SU-DHL-6 (cell line): ENCODE measurements around the gene SPINT1.

Experiments used
- H2AFZ ChIP-seq: fragments of 200-600 bp; sonication (generic); 2 replicates; pipeline ENCODE4 v1.6.1; 2014; ENCODE audit warnings: low read depth, mild to moderate bottlenecking, moderate library complexity, mixed read lengths, antibody characterized with exemption, low read length; ENCODE audit not compliant: severe bottlenecking
- H3F3A ChIP-seq: fragments of 200-600 bp; shearing (Covaris generic); 2 replicates; pipeline ENCODE4 v1.6.0; 2016; ENCODE audit warnings: antibody characterized with exemption, mild to moderate bottlenecking; ENCODE audit not compliant: insufficient read depth
- H3K27ac ChIP-seq: fragments of 200-600 bp; sonication (generic); 2 replicates; pipeline ENCODE4 v1.5.1; 2016; ENCODE audit warnings: low read depth, mild to moderate bottlenecking, low read length, moderate library complexity, mixed read lengths
- H3K27me3 ChIP-seq: fragments of 200-600 bp; sonication (generic), shearing (Covaris generic); 2 replicates; pipeline ENCODE4 v1.6.0; 2014; ENCODE audit warnings: mild to moderate bottlenecking, low read length
- H3K36me3 ChIP-seq: fragments of 200-600 bp; sonication (generic); 2 replicates; pipeline ENCODE4 v1.6.1; 2014; ENCODE audit warnings: mild to moderate bottlenecking, low read length, mixed read lengths
- H3K4me2 ChIP-seq: fragments of 300-600, 200-600 bp; shearing (Covaris generic), sonication (generic); 2 replicates; pipeline ENCODE4 v1.6.0; 2014; ENCODE audit warnings: low read length, low read depth, mild to moderate bottlenecking; ENCODE audit not compliant: poor library complexity, severe bottlenecking
- H3K4me3 ChIP-seq: fragments of 200-600 bp; sonication (generic); 2 replicates; pipeline ENCODE4 v1.5.1; 2014; ENCODE audit warnings: antibody characterized with exemption, low read length, mild to moderate bottlenecking, mixed read lengths; ENCODE audit not compliant: insufficient read depth, poor library complexity, severe bottlenecking
- H3K79me2 ChIP-seq: fragments of 200-600 bp; sonication (generic); 2 replicates; pipeline ENCODE4 v1.6.1; 2014; ENCODE audit warnings: mild to moderate bottlenecking, low read length, moderate library complexity; ENCODE audit not compliant: insufficient read depth
- H3K9ac ChIP-seq: fragments of 200-600 bp; sonication (generic); 2 replicates; pipeline ENCODE4 v1.7.0; 2014; ENCODE audit warnings: mild to moderate bottlenecking, low read length
- H3K9me2 ChIP-seq: fragments of 200-600 bp; sonication (generic); replicated peaks from 2 replicates; pipeline ENCODE4 v1.6.1; 2014; ENCODE audit warnings: low read length; ENCODE audit not compliant: insufficient read depth
- H3K9me3 ChIP-seq: fragments of 200-600 bp; sonication (generic); 2 replicates; pipeline ENCODE4 v1.6.1; 2014; ENCODE audit warnings: low read length, mixed read lengths; ENCODE audit not compliant: insufficient read depth
- H4K20me1 ChIP-seq: fragments of 200-600 bp; sonication (generic); 2 replicates; pipeline ENCODE4 v1.6.1; 2014; ENCODE audit warnings: low read depth, mild to moderate bottlenecking, antibody characterized with exemption, low read length, moderate library complexity, mixed read lengths
- CTCF ChIP-seq: fragments of 200-600 bp; sonication (generic); IDR thresholded peaks from one replicate; pipeline ENCODE4 v1.5.1; 2017; ENCODE audit warnings: antibody characterized with exemption, mild to moderate bottlenecking, low read length, moderate library complexity; ENCODE audit not compliant: insufficient read depth, poor library complexity, severe bottlenecking
- EZH2phosphoT487 ChIP-seq: fragments of 200-600 bp; sonication (generic), shearing (Covaris generic); conservative IDR thresholded peaks from 2 replicates; pipeline ENCODE4 v1.6.1; 2018; ENCODE audit warnings: mild to moderate bottlenecking, antibody characterized with exemption, low read length, moderate library complexity, mixed read lengths

SPINT1 gene

GRCh38 chr15:40891810-40892446, 48.1 kb downstream of the SPINT1 start:
- H2AFZ ChIP-seq: peak overlapping the region; percentile 56
- no peak overlapping the region for H3K4me2 ChIP-seq
- no peak for TF ChIP-seq EZH2phosphoT487
- peak; percentile 76 for TF ChIP-seq CTCF
- no peaks in the 10 kb centered on the region for H4K20me1 ChIP-seq
- H3K4me3 ChIP-seq: no peak overlapping the region
- no peaks in the 10 kb centered on the region for H3K9me2 ChIP-seq
- H3K27ac ChIP-seq: no peak overlapping the region
- peaks cover 12% of the 10 kb centered on the region; the same call in 1 of the 2 replicates for H3K79me2 ChIP-seq
- no peak overlapping the region for H3K9ac ChIP-seq
- H3K36me3 ChIP-seq: no peaks in the 10 kb centered on the region
- no peaks in the 10 kb centered on the region for H3K9me3 ChIP-seq
- H3F3A ChIP-seq: 0 out of 2 replicates have a peak, but pooled peaks cover 3% of the 10 kb centered on the region
- no peaks in the 10 kb centered on the region for H3K27me3 ChIP-seq

GRCh38 chr15:40892447-40893012, 48.7 kb downstream of the SPINT1 start:
- H3K4me3 ChIP-seq: no peak overlapping the region

DNA sequence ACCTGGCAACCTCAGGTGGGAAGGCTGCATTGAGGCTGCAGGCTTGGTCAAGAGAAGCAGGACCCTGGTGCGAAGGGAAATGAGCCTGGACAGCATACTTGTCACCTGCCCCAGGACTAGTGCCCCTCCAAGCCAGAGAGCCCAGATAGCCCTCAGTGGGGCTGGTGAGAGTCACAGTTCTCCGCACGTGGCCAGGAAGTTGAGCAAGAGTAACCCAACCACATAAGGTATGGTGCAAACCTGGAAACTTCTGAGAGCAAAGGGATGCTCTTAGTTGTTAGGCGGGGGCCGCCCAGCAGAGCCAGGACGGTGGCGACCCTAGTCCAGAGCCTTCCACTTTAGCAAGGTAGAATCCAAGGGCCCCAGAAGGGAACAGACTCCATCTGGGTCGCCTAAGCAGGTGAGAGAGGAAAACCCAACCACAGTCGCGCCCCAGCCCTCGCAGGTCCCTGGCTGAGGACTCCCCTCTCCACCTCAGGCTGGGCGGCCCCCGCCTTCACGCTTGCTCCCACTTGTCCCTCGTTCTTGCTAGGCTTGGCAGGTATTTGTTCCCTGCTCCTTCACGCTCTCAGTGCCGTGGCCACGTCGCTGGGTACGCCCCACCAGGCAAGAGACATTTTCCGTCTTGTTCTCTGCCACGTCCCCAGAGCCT, 49.3 kb downstream of the SPINT1 start:
- Histone ChIP-seq H3K27me3 (no peaks in the 10 kb centered on the region), H3K9ac (no peak overlapping the region), H3K36me3 (no peaks in the 10 kb centered on the region), H3K4me2 (no peak overlapping the region), H3F3A (0 out of 2 replicates have a peak, but pooled peaks cover 3% of the 10 kb centered on the region), H3K27ac (no peak overlapping the region), H3K9me3 (no peaks in the 10 kb centered on the region), H2AFZ (no peak overlapping the region), H4K20me1 (no peaks in the 10 kb centered on the region), H3K4me3 (no peak overlapping the region), H3K9me2 (no peaks in the 10 kb centered on the region), H3K79me2 (peaks cover 12% of the 10 kb centered on the region; the same call in 1 of the 2 replicates)
- TF ChIP-seq EZH2phosphoT487 (no peak), CTCF (no peak)

More at GRCh38 chr15:40892447-40893012, 48.7 kb downstream of the SPINT1 start:
- Histone ChIP-seq H4K20me1 (no peaks in the 10 kb centered on the region), H3K9me2 (no peaks in the 10 kb centered on the region), H3F3A (0 out of 2 replicates have a peak, but pooled peaks cover 3% of the 10 kb centered on the region), H2AFZ (no peak overlapping the region), H3K79me2 (peaks cover 12% of the 10 kb centered on the region; the same call in 1 of the 2 replicates), H3K36me3 (no peaks in the 10 kb centered on the region), H3K27me3 (no peaks in the 10 kb centered on the region), H3K9me3 (no peaks in the 10 kb centered on the region), H3K9ac (no peak overlapping the region), H3K4me2 (no peak overlapping the region), H3K27ac (no peak overlapping the region)
- no peak for TF ChIP-seq EZH2phosphoT487
- TF ChIP-seq CTCF: no peak
